Uterus (tissue), 4 donors: ENCODE data around the gene S100A13. TPM values are rescaled to one million over a fixed set of nuclear protein-coding genes. Genes with fewer than 3 reads are reported as not detected.
"Not testable (repeated sequence)": the region's sequence is repeated elsewhere in the genome, so short reads cannot be mapped to it uniquely, and the experiment has no call there.

Source experiments
- DNase-seq, 2 donors: peaks; one replicate each; pipeline ENCODE4 v3.0.0-alpha.2; 2019 to 2020
- H3K27ac ChIP-seq, 2 donors: fragments of 200-600 bp; sonication (generic); 1 replicate in 1 of 2; 2 replicates in 1 of 2; pipeline ENCODE4 v1.5.1; 2016 to 2018
- H3K27me3 ChIP-seq, 2 donors: fragments of 200-600 bp; sonication (generic); one replicate each; pipeline ENCODE4 v1.5.1; 2018 to 2019; ENCODE audit warnings: control low read depth in 1 of 2
- H3K36me3 ChIP-seq, 2 donors: fragments of 200-600 bp; sonication (generic); one replicate each; pipeline ENCODE4 v1.5.1; 2019; ENCODE audit warnings: control low read depth in 1 of 2
- H3K4me1 ChIP-seq, 2 donors: fragments of 200-600 bp; sonication (generic); one replicate each; pipeline ENCODE4 v1.5.1; 2018 to 2019; ENCODE audit warnings: control low read depth in 1 of 2
- H3K4me3 ChIP-seq, 2 donors: fragments of 200-600 bp; sonication (generic); 1 replicate in 1 of 2; 2 replicates in 1 of 2; pipeline ENCODE4 v1.5.1; 2018 to 2019; ENCODE audit warnings: mild to moderate bottlenecking in 1 of 2
- H3K9me3 ChIP-seq, 2 donors: fragments of 200-600 bp; sonication (generic); one replicate each; pipeline ENCODE4 v1.5.1; 2019; ENCODE audit warnings: control low read depth in 1 of 2
- CTCF ChIP-seq, 4 experiments: fragments of 200-600 bp in 2 of 4; fragments of 450-650 bp in 2 of 4; sonication (generic) in 2 of 4; IDR thresholded peaks; one replicate each; pipeline ENCODE4 v1.5.1; 2016 to 2019; ENCODE audit warnings: antibody characterized with exemption in 4 of 4, mild to moderate bottlenecking in 2 of 4, moderate library complexity in 1 of 4
- POLR2A ChIP-seq, 2 donors: fragments of 450-650 bp; IDR thresholded peaks; one replicate each; pipeline ENCODE4 v1.6.1; 2016; ENCODE audit warnings: antibody characterized with exemption in 2 of 2, mild to moderate bottlenecking in 1 of 2, moderate library complexity in 1 of 2
- intact Hi-C: fragments of 100-400 bp; cut with DNase I; formaldehyde crosslinking; loops from one replicate; pipeline ENCODE4 v1.15.1; 2023; ENCODE audit warnings: low total_unique reads
- total RNA-seq, 4 donors: library from RNA; depleted of rRNA in 3 of 4; stranded (reverse); fragments of >200 nt in 3 of 4; gene quantifications; one replicate each; pipeline versions ENCODE4 v1.1.0 to v1.2.4, GENCODE V29; 2014 to 2023
- donor health status: DM: yes; HTN: yes; CAD: no.

Gene S100A13
- total RNA-seq, 4 donors from 2014 or later = 25.9 to 269 (median 126) TPM

GRCh38 chr1:153585006-153585405 lies 42.3 kb downstream of the S100A13 start:
- H3K36me3 ChIP-seq = no peaks in the 10 kb centered on the region
- H3K27me3 ChIP-seq = no peaks in the 10 kb centered on the region
- no peak overlapping the region for H3K27ac ChIP-seq
- H3K4me1 ChIP-seq = no peaks in the 10 kb centered on the region
- H3K4me3 ChIP-seq = no peak overlapping the region
- no peaks in the 10 kb centered on the region for H3K9me3 ChIP-seq
- DNase-seq = no peak
- TF ChIP-seq CTCF (IDR thresholded peaks at IDR 0.05) (no peak), POLR2A (IDR thresholded peaks at IDR 0.05) (no peak)
- intact Hi-C loops = no loop called here

- Histone ChIP-seq H3K27me3 (no peaks in the 10 kb centered on the region), H3K9me3 (no peaks in the 10 kb centered on the region), H3K4me1 (no peaks in the 10 kb centered on the region), H3K36me3 (no peaks in the 10 kb centered on the region), H3K4me3 (no peak overlapping the region), H3K27ac (no peak overlapping the region)
- intact Hi-C loops = no loop called here
- TF ChIP-seq POLR2A (IDR thresholded peaks at IDR 0.05) (no peak), CTCF (IDR thresholded peaks at IDR 0.05) (no peak)
- no peak for DNase-seq
These were observed 43.3 kb downstream of the S100A13 start for GRCh38 chr1:153583976-153584375.

- intact Hi-C loops, DNase-seq, H3K27me3 ChIP-seq, H3K4me3 ChIP-seq, H3K27ac ChIP-seq, H3K9me3 ChIP-seq, H3K4me1 ChIP-seq, H3K36me3 ChIP-seq: not testable (repeated sequence)
These were observed 43.8 kb downstream of the S100A13 start for GRCh38 chr1:153583514-153583913.

GRCh38 chr1:153582836-153583235 lies 44.5 kb downstream of the S100A13 start:
- H3K36me3 ChIP-seq, DNase-seq, H3K9me3 ChIP-seq, H3K4me3 ChIP-seq, intact Hi-C loops, H3K4me1 ChIP-seq, H3K27me3 ChIP-seq, H3K27ac ChIP-seq: not testable (repeated sequence)

GRCh38 chr1:153578936-153579335 lies 48.4 kb downstream of the S100A13 start:
- no peak for DNase-seq

GRCh38 chr1:153578490-153578889 lies 48.8 kb downstream of the S100A13 start:
- no peaks in the 10 kb centered on the region for H3K9me3 ChIP-seq
- H3K27me3 ChIP-seq = no peaks in the 10 kb centered on the region
- no peaks in the 10 kb centered on the region for H3K4me1 ChIP-seq
- no peak for TF ChIP-seq CTCF (IDR thresholded peaks at IDR 0.05)
- H3K27ac ChIP-seq = no peak overlapping the region
- no peak overlapping the region for H3K4me3 ChIP-seq
- no peaks in the 10 kb centered on the region for H3K36me3 ChIP-seq
- intact Hi-C loops = no loop called here
- no peak for DNase-seq

More at GRCh38 chr1:153578936-153579335, 48.4 kb downstream of the S100A13 start:
- H3K9me3 ChIP-seq = no peaks in the 10 kb centered on the region
- no peak for TF ChIP-seq CTCF (IDR thresholded peaks at IDR 0.05)
- no peak for TF ChIP-seq POLR2A (IDR thresholded peaks at IDR 0.05)
- H3K4me3 ChIP-seq = no peak overlapping the region
- no peaks in the 10 kb centered on the region for H3K27me3 ChIP-seq
- no peaks in the 10 kb centered on the region for H3K4me1 ChIP-seq
- no peaks in the 10 kb centered on the region for H3K36me3 ChIP-seq
- intact Hi-C loops = no loop called here
- H3K27ac ChIP-seq = no peak overlapping the region
